RWPE2 (cell line): Measurements from ENCODE around the gene PES1.

Source experiments
- ATAC-seq: fragments of 200-7000 bp; cut with Tn5 transposase; 3 replicates; pipeline ENCODE4 v1.9.1; 2021; ENCODE audit warnings: low read depth
- DNase-seq: peaks from one replicate; pipeline ENCODE4 v3.0.0-alpha.2; 2020; ENCODE audit warnings: low spot score
- H3K27ac ChIP-seq: fragments of 450-650 bp; 2 replicates; pipeline ENCODE4 v1.5.1; 2017; ENCODE audit warnings: mild to moderate bottlenecking; ENCODE audit not compliant: poor library complexity, severe bottlenecking
- H3K27me3 ChIP-seq: fragments of 250-450 bp; sonication (Bioruptor Pico); 2 replicates; pipeline ENCODE4 v1.5.1; 2021; ENCODE audit warnings: mild to moderate bottlenecking, moderate library complexity; ENCODE audit not compliant: insufficient read depth, poor library complexity, severe bottlenecking
- H3K36me3 ChIP-seq: fragments of 250-450 bp; sonication (Bioruptor Pico); 2 replicates; pipeline ENCODE4 v1.5.1; 2020; ENCODE audit warnings: low read depth, mild to moderate bottlenecking, moderate library complexity
- H3K4me1 ChIP-seq: fragments of 250-450 bp; sonication (Bioruptor Pico); 2 replicates; pipeline ENCODE4 v1.5.1; 2021; ENCODE audit warnings: mild to moderate bottlenecking, moderate library complexity; ENCODE audit not compliant: insufficient read depth, poor library complexity, severe bottlenecking
- H3K4me3 ChIP-seq: fragments of 250-450 bp; sonication (Bioruptor Pico); 2 replicates; pipeline ENCODE4 v1.5.1; 2021; ENCODE audit warnings: mild to moderate bottlenecking, moderate library complexity; ENCODE audit not compliant: severe bottlenecking
- H3K9me3 ChIP-seq: fragments of 250-450 bp; sonication (Bioruptor Pico); 2 replicates; pipeline ENCODE4 v1.5.1; 2021; ENCODE audit warnings: mild to moderate bottlenecking, moderate library complexity; ENCODE audit not compliant: severe bottlenecking
- CTCF ChIP-seq: fragments of 450-650 bp; IDR thresholded peaks from one replicate; pipeline ENCODE4 v1.5.1; 2017; ENCODE audit warnings: mild to moderate bottlenecking, moderate library complexity; ENCODE audit not compliant: poor library complexity, severe bottlenecking

The PES1 gene

GRCh38 chr22:30591191-30591587 is 521 bp downstream of the PES1 start:
- Histone ChIP-seq H3K27me3 (no peaks in the 10 kb centered on the region), H3K36me3 (peaks cover 42% of the 10 kb centered on the region), H3K27ac (peak overlapping the region; percentile 44), H3K4me1 (peaks cover 10% of the 10 kb centered on the region), H3K4me3 (peak overlapping the region; percentile 53), H3K9me3 (no peaks in the 10 kb centered on the region)
- DNase-seq, result no peak
- no peak for ATAC-seq
- no peak for TF ChIP-seq CTCF

GRCh38 chr22:30586414-30586813 is 5.3 kb downstream of the PES1 start:
- no peak for TF ChIP-seq CTCF
- no peak for ATAC-seq
- peaks cover 84% of the 10 kb centered on the region for H3K36me3 ChIP-seq

GRCh38 chr22:30584441-30584840 is 7.3 kb downstream of the PES1 start:
- no peaks in the 10 kb centered on the region for H3K27me3 ChIP-seq
- no peak overlapping the region for H3K4me3 ChIP-seq
- ATAC-seq (no peak), DNase-seq (no peak)
- H3K4me1 ChIP-seq, result no peaks in the 10 kb centered on the region
- H3K27ac ChIP-seq, result no peak overlapping the region
- peaks cover 94% of the 10 kb centered on the region for H3K36me3 ChIP-seq
- TF ChIP-seq CTCF, result no peak
- no peaks in the 10 kb centered on the region for H3K9me3 ChIP-seq

More at GRCh38 chr22:30586414-30586813, 5.3 kb downstream of the PES1 start:
- Histone ChIP-seq H3K27me3 (no peaks in the 10 kb centered on the region), H3K4me1 (peaks cover 7% of the 10 kb centered on the region), H3K27ac (no peak overlapping the region), H3K9me3 (no peaks in the 10 kb centered on the region), H3K4me3 (no peak overlapping the region)
- DNase-seq, result no peak

- Histone ChIP-seq H3K4me3 (no peak overlapping the region), H3K36me3 (peaks cover 94% of the 10 kb centered on the region), H3K27ac (no peak overlapping the region), H3K9me3 (no peaks in the 10 kb centered on the region), H3K4me1 (no peaks in the 10 kb centered on the region), H3K27me3 (no peaks in the 10 kb centered on the region)
- DNase-seq, result no peak
- no peak for TF ChIP-seq CTCF
- ATAC-seq, result no peak
Observed at GRCh38 chr22:30582788-30583545, 8.7 kb downstream of the PES1 start.

GRCh38 chr22:30582051-30582450 is 9.7 kb downstream of the PES1 start:
- H3K27me3 ChIP-seq, result no peaks in the 10 kb centered on the region
- H3K4me1 ChIP-seq, result no peaks in the 10 kb centered on the region
- no peak for DNase-seq
- no peak overlapping the region for H3K4me3 ChIP-seq
- no peak overlapping the region for H3K27ac ChIP-seq
- H3K36me3 ChIP-seq, result peaks cover 94% of the 10 kb centered on the region
- no peaks in the 10 kb centered on the region for H3K9me3 ChIP-seq
- ATAC-seq, result no peak
- no peak for TF ChIP-seq CTCF
